Measurements from ENCODE around the gene RHOBTB1.

DNA sequence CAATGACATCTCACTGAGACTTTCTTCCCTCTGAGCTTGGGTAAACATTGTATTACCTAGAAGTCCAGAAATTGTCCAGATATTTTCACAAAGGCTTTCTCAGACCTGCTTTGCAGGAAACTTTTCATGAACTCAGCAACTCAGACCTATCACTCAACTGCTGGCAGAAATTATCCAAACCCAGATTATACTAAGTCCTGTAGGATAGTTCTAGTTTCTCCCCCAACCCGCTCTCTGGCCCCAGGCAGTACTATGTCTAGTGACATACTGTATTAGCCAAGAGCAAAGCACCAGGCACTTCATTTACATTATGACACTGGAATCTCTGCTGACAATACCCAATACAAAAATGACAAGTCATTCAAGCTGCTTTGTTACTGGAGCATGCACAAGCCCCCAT is 75.0 kb downstream of the RHOBTB1 start:
- TF ChIP-seq, protein P1, sequence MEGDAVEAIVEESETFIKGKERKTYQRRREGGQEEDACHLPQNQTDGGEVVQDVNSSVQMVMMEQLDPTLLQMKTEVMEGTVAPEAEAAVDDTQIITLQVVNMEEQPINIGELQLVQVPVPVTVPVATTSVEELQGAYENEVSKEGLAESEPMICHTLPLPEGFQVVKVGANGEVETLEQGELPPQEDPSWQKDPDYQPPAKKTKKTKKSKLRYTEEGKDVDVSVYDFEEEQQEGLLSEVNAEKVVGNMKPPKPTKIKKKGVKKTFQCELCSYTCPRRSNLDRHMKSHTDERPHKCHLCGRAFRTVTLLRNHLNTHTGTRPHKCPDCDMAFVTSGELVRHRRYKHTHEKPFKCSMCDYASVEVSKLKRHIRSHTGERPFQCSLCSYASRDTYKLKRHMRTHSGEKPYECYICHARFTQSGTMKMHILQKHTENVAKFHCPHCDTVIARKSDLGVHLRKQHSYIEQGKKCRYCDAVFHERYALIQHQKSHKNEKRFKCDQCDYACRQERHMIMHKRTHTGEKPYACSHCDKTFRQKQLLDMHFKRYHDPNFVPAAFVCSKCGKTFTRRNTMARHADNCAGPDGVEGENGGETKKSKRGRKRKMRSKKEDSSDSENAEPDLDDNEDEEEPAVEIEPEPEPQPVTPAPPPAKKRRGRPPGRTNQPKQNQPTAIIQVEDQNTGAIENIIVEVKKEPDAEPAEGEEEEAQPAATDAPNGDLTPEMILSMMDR (IDR thresholded peaks at IDR 0.05) = no peak
- no peak for TF ChIP-seq POLR2AphosphoS5 (IDR thresholded peaks at IDR 0.05; ENCODE audit: insufficient read depth in 1 of 2, low read depth in 1 of 2)
- no peak for TF ChIP-seq POLR2A (IDR thresholded peaks at IDR 0.05)
